Endothelial cell of umbilical vein (primary cell): Measurements from ENCODE around the gene PCDH7. TPM values are rescaled to one million over a fixed set of nuclear protein-coding genes. Genes with fewer than 3 reads are reported as not detected.

Experiments used
- BruUV-seq: library from RNA; stranded (reverse); fragments of 400-500 nt; replicated peaks from 2 replicates; lab custom pipeline; 2021; lab: Mats Ljungman, UMichigan
- CTCF ChIA-PET: fragments of 300-600, 350-600 bp; sonication (Branson Sonifier 250); formaldehyde crosslinking; loops from one replicate; lab custom pipeline; 2021; ENCODE audit warnings: antibody characterized with exemption, inconsistent platforms; lab: Charles Lee
- POLR2A ChIA-PET: fragments of 300-600, 350-600 bp; sonication (Branson Sonifier 250); formaldehyde crosslinking; loops from one replicate; lab custom pipeline; 2021; ENCODE audit warnings: antibody characterized with exemption, inconsistent platforms; lab: Charles Lee
- DNase-seq: peaks from one replicate; pipeline ENCODE4 v3.0.0-alpha.2; 2011; ENCODE audit warnings: low read depth, low spot score
- FAIRE-seq: peaks from 2 replicates; lab custom pipeline; 2011; peaks lifted over from hg19 to GRCh38; lab: Jason Lieb, UNC
- H2AFZ ChIP-seq: 2 replicates; pipeline ENCODE4 v1.6.0; 2012; ENCODE audit warnings: low read depth, low read length, control low read depth, inconsistent platforms
- H3K27ac ChIP-seq: 2 replicates; pipeline ENCODE4 v1.5.1; 2011; ENCODE audit warnings: low read depth, mild to moderate bottlenecking, control low read depth, low read length, moderate library complexity; ENCODE audit not compliant: insufficient read depth
- H3K27me3 ChIP-seq, 2 experiments: 2 replicates each; pipeline versions ENCODE4 v1.6.0 to v1.6.1; 2011; ENCODE audit warnings: low read length in 2 of 2, mixed read lengths in 1 of 2; ENCODE audit not compliant: control insufficient read depth in 2 of 2, insufficient read depth in 2 of 2
- H3K36me3 ChIP-seq, 2 experiments: 2 replicates in 1 of 2; 3 replicates in 1 of 2; pipeline ENCODE4 v1.5.1; 2011; ENCODE audit warnings: low read length in 2 of 2, mild to moderate bottlenecking in 1 of 2, moderate library complexity in 1 of 2; ENCODE audit not compliant: control insufficient read depth in 2 of 2, insufficient read depth in 2 of 2; ENCODE audit errors: extremely low read depth in 1 of 2
- H3K4me1 ChIP-seq: 3 replicates; pipeline ENCODE4 v1.5.1; 2011; ENCODE audit warnings: mild to moderate bottlenecking, low read length; ENCODE audit not compliant: control insufficient read depth, insufficient read depth; ENCODE audit errors: extremely low read depth
- H3K4me2 ChIP-seq: 2 replicates; pipeline ENCODE4 v1.6.1; 2011; ENCODE audit warnings: low read length, control low read depth, mixed read lengths; ENCODE audit not compliant: insufficient read depth
- H3K4me3 ChIP-seq, 3 experiments: fragments of 200-600 bp in 1 of 3; sonication (generic), shearing (Covaris generic) in 1 of 3; replicated peaks in 1 of 3; 2 replicates each; pipeline ENCODE4 v1.5.1; 2011 to 2016; ENCODE audit warnings: control low read depth in 3 of 3, low read length in 3 of 3, mild to moderate bottlenecking in 2 of 3, inconsistent platforms in 1 of 3, low read depth in 1 of 3, moderate library complexity in 1 of 3; ENCODE audit not compliant: insufficient read depth in 1 of 3
- H3K79me2 ChIP-seq: 2 replicates; pipeline ENCODE4 v1.6.0; 2012; ENCODE audit warnings: low read length, inconsistent platforms; ENCODE audit not compliant: control insufficient read depth, insufficient read depth
- H3K9ac ChIP-seq: replicated peaks from 2 replicates; pipeline ENCODE3; 2011; ENCODE audit warnings: low read length, control low read depth; ENCODE audit not compliant: insufficient read depth; ENCODE audit errors: extremely low read depth
- H3K9me1 ChIP-seq: replicated peaks from 3 replicates; pipeline ENCODE4 v1.6.0; 2011; ENCODE audit warnings: mild to moderate bottlenecking, low read length; ENCODE audit not compliant: control insufficient read depth, insufficient read depth; ENCODE audit errors: extremely low read depth
- H3K9me3 ChIP-seq: replicated peaks from 2 replicates; pipeline ENCODE4 v1.5.1; 2012; ENCODE audit warnings: low read length, inconsistent platforms; ENCODE audit not compliant: control insufficient read depth, insufficient read depth
- H4K20me1 ChIP-seq: replicated peaks from 2 replicates; pipeline ENCODE3; 2011; ENCODE audit warnings: mild to moderate bottlenecking, low read length; ENCODE audit not compliant: control insufficient read depth, insufficient read depth; ENCODE audit errors: extremely low read depth
- EZH2 ChIP-seq: IDR thresholded peaks from 2 replicates; pipeline ENCODE4 v1.6.1; 2012; ENCODE audit warnings: borderline replicate concordance, low read depth, mild to moderate bottlenecking, moderate library complexity, low read length, inconsistent platforms; ENCODE audit not compliant: severe bottlenecking
- FOS ChIP-seq: IDR thresholded peaks from 2 replicates; pipeline ENCODE4 v1.6.1; 2011; ENCODE audit warnings: mild to moderate bottlenecking, low read length, moderate library complexity, borderline replicate concordance; ENCODE audit not compliant: insufficient read depth
- GATA2 ChIP-seq: IDR thresholded peaks from 2 replicates; pipeline ENCODE4 v1.7.0; 2011; ENCODE audit warnings: low read depth, mild to moderate bottlenecking, moderate library complexity, mixed read lengths, low read length; ENCODE audit not compliant: insufficient read length, insufficient read depth
- JUN ChIP-seq: IDR thresholded peaks from 2 replicates; pipeline ENCODE4 v1.6.1; 2011; ENCODE audit warnings: borderline replicate concordance, low read depth; ENCODE audit not compliant: insufficient read length, insufficient read depth
- MYC ChIP-seq: IDR thresholded peaks from one replicate; pipeline ENCODE4 v1.6.1; 2011; ENCODE audit warnings: mild to moderate bottlenecking, low read depth, low read length
- POLR2A ChIP-seq: IDR thresholded peaks from 2 replicates; pipeline ENCODE4 v1.6.1; 2012; ENCODE audit warnings: low read depth, mild to moderate bottlenecking, control low read depth, low read length
- POLR2AphosphoS5 ChIP-seq: IDR thresholded peaks from 2 replicates; pipeline ENCODE4 v1.6.1; 2012; ENCODE audit warnings: low read depth, mild to moderate bottlenecking, control low read depth, low read length, moderate library complexity; ENCODE audit not compliant: insufficient read depth
- dilution Hi-C: fragments of 300-500 bp; cut with MboI; formaldehyde crosslinking; loops from one replicate; pipeline ENCODE4 v1.15.0; 2019; ENCODE audit warnings: low sequenced_read_pairs; ENCODE audit not compliant: extremely low pct_ligation_motif_present
- intact Hi-C: fragments of 100-400 bp; cut with micrococcal nuclease; formaldehyde crosslinking; loops from one replicate; pipeline ENCODE4 v1.10.0; 2022
- polyA plus RNA-seq, 4 experiments: library from polyadenylated mRNA; depleted of rRNA in 3 of 4; stranded (reverse) in 3 of 4; unstranded in 1 of 4; fragments of >200 nt; gene quantifications; 2 replicates each; pipeline versions ENCODE4 v1.2.1 to v1.2.3, GENCODE V29; 2011 to 2012; ENCODE audit warnings: missing spikeins in 1 of 4
- total RNA-seq: library from RNA; stranded (reverse); gene quantifications from 2 replicates; pipeline ENCODE4 v1.2.3, GENCODE V29; 2021
- TF ChIP-seq, protein P1 (sequence below): IDR thresholded peaks from 2 replicates; pipeline ENCODE4 v1.6.1; 2011; ENCODE audit not compliant: insufficient read depth, insufficient read length
- TF ChIP-seq, protein P2 (sequence below), 2 donors: IDR thresholded peaks; 1 replicate in 1 of 2; 2 replicates in 1 of 2; pipeline ENCODE4 v1.5.1; 2011; ENCODE audit warnings: low read length in 2 of 2, mild to moderate bottlenecking in 2 of 2, moderate library complexity in 2 of 2, control low read depth in 1 of 2, inconsistent platforms in 1 of 2, low read depth in 1 of 2; ENCODE audit not compliant: insufficient read depth in 1 of 2; ENCODE audit errors: extremely low read depth in 1 of 2

Gene PCDH7
- total and polyA plus RNA-seq, 2 donors (not counting 3 experiments of a cell fraction or from before 2014, with no cell fraction given) = 9.5 to 16.6 TPM

DNA sequence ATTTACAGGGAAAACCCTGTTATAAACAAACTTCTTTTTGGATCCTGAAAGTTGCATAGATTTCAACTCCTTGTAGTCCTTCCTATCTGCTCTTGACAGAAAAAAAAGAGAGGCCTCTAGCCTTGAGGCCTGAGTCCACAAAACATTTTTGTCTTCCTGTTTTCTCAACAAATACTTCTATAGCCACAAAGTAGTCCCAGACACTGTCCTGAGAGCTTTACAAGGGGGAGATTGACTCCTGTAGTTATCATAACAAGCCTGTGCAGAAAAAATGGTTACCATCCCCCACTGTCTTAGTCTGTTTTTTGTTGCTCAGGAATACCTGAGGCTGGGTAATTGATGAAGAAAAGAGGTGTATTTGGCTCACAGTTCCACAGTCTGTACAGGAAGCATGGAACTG, 35.2 kb downstream of the PCDH7 start:
- Histone ChIP-seq H4K20me1 (no peaks in the 10 kb centered on the region), H3K27me3 (no peaks in the 10 kb centered on the region), H3K4me2 (no peak overlapping the region), H3K27ac (no peak overlapping the region), H3K9me1 (no peaks in the 10 kb centered on the region), H3K36me3 (no peaks in the 10 kb centered on the region), H2AFZ (no peak overlapping the region), H3K9ac (no peak overlapping the region), H3K9me3 (no peaks in the 10 kb centered on the region), H3K79me2 (no peaks in the 10 kb centered on the region), H3K4me1 (peaks cover 59% of the 10 kb centered on the region), H3K4me3 (no peak overlapping the region)
- dilution Hi-C loops = no loop called here
- no peak for FAIRE-seq
- ChIA-PET POLR2A (interaction anchor here (1.1 kb wide), 1 partner anchor 28 kb away, joined by 3 read pairs; no protein-coding TSS in a partner anchor), CTCF (interaction anchor here (1.4 kb wide), 1 partner anchor 20 kb away, joined by 4 read pairs; no protein-coding TSS in a partner anchor)
- intact Hi-C loops = no loop called here
- no peak for TF ChIP-seq FOS
- TF ChIP-seq, protein P1, sequence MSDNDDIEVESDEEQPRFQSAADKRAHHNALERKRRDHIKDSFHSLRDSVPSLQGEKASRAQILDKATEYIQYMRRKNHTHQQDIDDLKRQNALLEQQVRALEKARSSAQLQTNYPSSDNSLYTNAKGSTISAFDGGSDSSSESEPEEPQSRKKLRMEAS = no peak
- no peak for TF ChIP-seq JUN
- no peak for TF ChIP-seq POLR2AphosphoS5
- no peak for TF ChIP-seq POLR2A
- TF ChIP-seq MYC = no peak
- TF ChIP-seq, protein P2, sequence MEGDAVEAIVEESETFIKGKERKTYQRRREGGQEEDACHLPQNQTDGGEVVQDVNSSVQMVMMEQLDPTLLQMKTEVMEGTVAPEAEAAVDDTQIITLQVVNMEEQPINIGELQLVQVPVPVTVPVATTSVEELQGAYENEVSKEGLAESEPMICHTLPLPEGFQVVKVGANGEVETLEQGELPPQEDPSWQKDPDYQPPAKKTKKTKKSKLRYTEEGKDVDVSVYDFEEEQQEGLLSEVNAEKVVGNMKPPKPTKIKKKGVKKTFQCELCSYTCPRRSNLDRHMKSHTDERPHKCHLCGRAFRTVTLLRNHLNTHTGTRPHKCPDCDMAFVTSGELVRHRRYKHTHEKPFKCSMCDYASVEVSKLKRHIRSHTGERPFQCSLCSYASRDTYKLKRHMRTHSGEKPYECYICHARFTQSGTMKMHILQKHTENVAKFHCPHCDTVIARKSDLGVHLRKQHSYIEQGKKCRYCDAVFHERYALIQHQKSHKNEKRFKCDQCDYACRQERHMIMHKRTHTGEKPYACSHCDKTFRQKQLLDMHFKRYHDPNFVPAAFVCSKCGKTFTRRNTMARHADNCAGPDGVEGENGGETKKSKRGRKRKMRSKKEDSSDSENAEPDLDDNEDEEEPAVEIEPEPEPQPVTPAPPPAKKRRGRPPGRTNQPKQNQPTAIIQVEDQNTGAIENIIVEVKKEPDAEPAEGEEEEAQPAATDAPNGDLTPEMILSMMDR (IDR thresholded peaks at IDR 0.05; ENCODE audit: extremely low read depth in 1 of 2, insufficient read depth in 1 of 2, low read depth in 1 of 2, low read length in 2 of 2) = no peak
- TF ChIP-seq GATA2 = no peak
- no peak for TF ChIP-seq EZH2
- no peak for DNase-seq
- BruUV-seq = no TSS peak
